SHP77 (cell line): ENCODE measurements around the gene HOXA2.

Experiments used
- DNase-seq, 2 experiments: peaks; one replicate each; lab custom pipeline; 2025; lab: John Stamatoyannopoulos, UW

The HOXA2 gene

GRCh38 chr7:27111751-27112277 lies 9.3 kb upstream of the HOXA2 start:
- no peak for DNase-seq

GRCh38 chr7:27111042-27111750 lies 8.7 kb upstream of the HOXA2 start:
- DNase-seq = no peak

- no peak for DNase-seq
These were observed 7.9 kb upstream of the HOXA2 start for GRCh38 chr7:27110186-27111031.

- no peak for DNase-seq
These were observed 7.1 kb upstream of the HOXA2 start for GRCh38 chr7:27109466-27110185.

GRCh38 chr7:27108390-27109127 lies 6.1 kb upstream of the HOXA2 start:
- DNase-seq = no peak

- no peak for DNase-seq
These were observed 5.2 kb upstream of the HOXA2 start for GRCh38 chr7:27107391-27108381.

- no peak for DNase-seq
These were observed 4.4 kb upstream of the HOXA2 start for GRCh38 chr7:27106901-27107240.

GRCh38 chr7:27106181-27106900 lies 3.9 kb upstream of the HOXA2 start:
- no peak for DNase-seq

- DNase-seq = no peak
These were observed 3.0 kb upstream of the HOXA2 start for GRCh38 chr7:27105301-27106031.

GRCh38 chr7:27104341-27105058 lies 2.0 kb upstream of the HOXA2 start:
- no peak for DNase-seq

- no peak for DNase-seq
These were observed 1.2 kb upstream of the HOXA2 start for GRCh38 chr7:27103489-27104226.

GRCh38 chr7:27101957-27102580 lies 414 bp downstream of the HOXA2 start:
- no peak for DNase-seq

- DNase-seq = no peak
These were observed 1.1 kb downstream of the HOXA2 start for GRCh38 chr7:27101171-27101956.

GRCh38 chr7:27100694-27101170 lies 1.8 kb downstream of the HOXA2 start:
- no peak for DNase-seq

- DNase-seq = no peak
These were observed 2.8 kb downstream of the HOXA2 start for GRCh38 chr7:27099453-27100370.
